ENCODE measurements around the gene NHSL2.

Gene NHSL2

DNA sequence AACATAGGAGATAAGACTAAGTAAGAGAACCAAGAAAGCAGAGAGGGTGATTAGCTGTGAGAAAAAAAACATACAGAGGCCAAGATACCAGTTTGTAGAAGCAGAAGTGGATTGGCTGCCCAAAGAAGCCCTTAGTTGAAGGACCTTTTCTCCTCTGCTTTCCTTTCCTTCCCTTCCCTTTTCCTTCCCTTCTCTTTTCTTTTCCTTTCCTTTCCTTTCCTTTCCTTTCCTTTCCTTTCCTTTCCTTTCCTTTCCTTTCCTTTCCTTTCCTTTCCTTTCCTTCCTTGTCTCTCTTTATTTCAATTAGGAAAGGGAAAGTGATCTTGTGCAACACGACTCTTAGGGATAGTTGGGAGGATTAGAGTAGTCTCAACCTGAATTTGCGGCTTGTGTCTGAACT, 128.2 kb downstream of the NHSL2 start:
- no peak for DNase-seq (ENCODE audit: low spot score)
- TF ChIP-seq, protein P1, sequence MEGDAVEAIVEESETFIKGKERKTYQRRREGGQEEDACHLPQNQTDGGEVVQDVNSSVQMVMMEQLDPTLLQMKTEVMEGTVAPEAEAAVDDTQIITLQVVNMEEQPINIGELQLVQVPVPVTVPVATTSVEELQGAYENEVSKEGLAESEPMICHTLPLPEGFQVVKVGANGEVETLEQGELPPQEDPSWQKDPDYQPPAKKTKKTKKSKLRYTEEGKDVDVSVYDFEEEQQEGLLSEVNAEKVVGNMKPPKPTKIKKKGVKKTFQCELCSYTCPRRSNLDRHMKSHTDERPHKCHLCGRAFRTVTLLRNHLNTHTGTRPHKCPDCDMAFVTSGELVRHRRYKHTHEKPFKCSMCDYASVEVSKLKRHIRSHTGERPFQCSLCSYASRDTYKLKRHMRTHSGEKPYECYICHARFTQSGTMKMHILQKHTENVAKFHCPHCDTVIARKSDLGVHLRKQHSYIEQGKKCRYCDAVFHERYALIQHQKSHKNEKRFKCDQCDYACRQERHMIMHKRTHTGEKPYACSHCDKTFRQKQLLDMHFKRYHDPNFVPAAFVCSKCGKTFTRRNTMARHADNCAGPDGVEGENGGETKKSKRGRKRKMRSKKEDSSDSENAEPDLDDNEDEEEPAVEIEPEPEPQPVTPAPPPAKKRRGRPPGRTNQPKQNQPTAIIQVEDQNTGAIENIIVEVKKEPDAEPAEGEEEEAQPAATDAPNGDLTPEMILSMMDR (IDR thresholded peaks at IDR 0.05; ENCODE audit: borderline replicate concordance, control extremely low read depth, extremely low read depth, insufficient read depth, missing control alignments): no peak
- in situ Hi-C loops (cut with MboI; ENCODE audit: low sequenced_read_pairs, unreplicated experiment): no loop called here

DNA sequence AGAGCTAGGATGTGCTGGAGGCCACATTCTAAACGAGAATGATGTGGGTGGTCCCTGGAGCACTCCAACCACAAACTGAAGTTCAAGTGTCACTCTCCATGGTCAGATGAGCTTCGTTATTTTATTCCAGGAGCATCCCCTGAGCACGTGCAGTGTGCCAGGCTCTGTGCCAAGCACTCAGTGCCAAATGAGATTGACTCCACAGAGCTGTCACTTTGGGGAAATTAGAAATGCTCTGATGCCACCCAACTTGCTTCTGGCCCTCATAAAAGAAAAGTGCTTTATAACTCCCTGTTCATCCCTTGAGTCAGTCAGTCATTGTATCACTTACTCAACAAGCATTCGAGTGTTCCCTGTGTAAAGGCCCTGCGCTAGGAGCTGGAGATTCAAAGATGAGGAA, 129.9 kb downstream of the NHSL2 start:
- TF ChIP-seq, protein P1 (IDR thresholded peaks at IDR 0.05; ENCODE audit: borderline replicate concordance, control extremely low read depth, extremely low read depth, insufficient read depth, missing control alignments): no peak
- no peak for DNase-seq (ENCODE audit: low spot score)
- in situ Hi-C loops (cut with MboI; ENCODE audit: low sequenced_read_pairs, unreplicated experiment): no loop called here

DNA sequence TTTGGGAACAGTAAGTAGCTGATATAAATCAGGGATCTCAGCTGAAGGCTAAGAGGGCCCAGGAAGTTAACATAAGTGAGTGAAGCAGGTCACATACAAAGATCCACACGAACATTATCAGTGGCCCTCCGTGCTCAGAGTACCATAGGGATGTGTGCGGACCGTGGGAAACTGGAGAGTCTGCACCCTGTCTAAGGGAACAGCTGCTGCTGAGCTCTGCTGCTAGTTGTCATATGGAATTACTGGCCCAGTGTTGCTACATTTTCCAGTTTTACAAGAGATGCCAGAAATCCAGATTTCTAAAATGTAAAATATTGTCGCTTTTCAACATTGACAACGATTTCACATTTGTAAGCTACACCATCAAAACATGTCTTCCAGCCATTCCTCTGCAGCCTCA, 130.5 kb downstream of the NHSL2 start:
- TF ChIP-seq, protein P1 (IDR thresholded peaks at IDR 0.05; ENCODE audit: borderline replicate concordance, control extremely low read depth, extremely low read depth, insufficient read depth, missing control alignments): no peak
- DNase-seq (ENCODE audit: low spot score): no peak
- in situ Hi-C loops (cut with MboI; ENCODE audit: low sequenced_read_pairs, unreplicated experiment): no loop called here

DNA sequence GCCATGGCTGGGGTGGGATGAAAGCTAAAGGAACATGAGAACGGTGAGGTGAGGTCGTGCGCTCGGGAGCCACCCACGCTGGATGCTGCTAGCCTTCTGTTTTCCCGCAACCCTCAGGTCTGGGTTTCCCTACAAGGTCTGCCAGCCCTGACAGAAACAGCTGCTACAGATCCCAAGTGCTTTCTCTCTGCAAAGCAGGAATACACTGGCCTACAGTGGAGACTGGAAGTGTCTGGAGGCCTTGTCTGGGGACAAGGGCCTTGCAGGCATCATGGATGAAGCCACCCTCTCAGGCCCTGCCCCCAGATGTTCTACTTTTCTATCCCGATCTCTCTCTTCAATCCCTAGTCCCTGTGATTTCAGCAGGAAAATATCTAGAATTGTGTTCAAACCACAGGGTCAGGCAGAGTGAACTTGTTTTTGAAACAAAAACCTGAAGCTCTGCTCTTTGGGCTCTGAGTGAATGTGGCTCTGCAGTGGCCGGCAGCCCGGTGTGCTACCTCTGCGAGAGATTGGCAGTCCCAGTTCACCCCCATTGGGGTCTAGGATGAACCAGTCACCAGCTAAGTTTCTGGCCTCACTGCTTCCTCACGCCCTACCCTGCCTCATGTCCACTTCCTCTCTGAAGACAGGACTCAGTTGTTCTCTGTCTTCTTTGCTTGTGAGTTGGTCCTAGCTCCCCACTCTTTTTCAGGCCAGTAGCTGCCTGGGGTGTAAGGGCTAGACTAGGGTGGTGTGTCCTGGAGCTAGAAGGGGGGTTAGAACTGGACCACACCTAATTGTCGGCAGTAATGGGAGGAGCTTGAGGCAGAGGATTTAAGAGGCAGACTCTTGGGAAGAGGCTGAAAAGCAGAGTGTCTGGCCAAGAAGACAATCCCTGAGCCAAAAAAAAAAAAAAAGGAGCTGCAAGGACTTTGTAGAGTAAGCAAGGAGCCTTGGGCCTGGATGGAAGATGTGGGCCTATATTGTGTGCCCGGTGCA, 131.5 kb downstream of the NHSL2 start:
- in situ Hi-C loops (cut with MboI; ENCODE audit: low sequenced_read_pairs, unreplicated experiment): no loop called here
- TF ChIP-seq, protein P1 (IDR thresholded peaks at IDR 0.05; ENCODE audit: borderline replicate concordance, control extremely low read depth, extremely low read depth, insufficient read depth, missing control alignments): no peak
- DNase-seq (ENCODE audit: low spot score): no peak

DNA sequence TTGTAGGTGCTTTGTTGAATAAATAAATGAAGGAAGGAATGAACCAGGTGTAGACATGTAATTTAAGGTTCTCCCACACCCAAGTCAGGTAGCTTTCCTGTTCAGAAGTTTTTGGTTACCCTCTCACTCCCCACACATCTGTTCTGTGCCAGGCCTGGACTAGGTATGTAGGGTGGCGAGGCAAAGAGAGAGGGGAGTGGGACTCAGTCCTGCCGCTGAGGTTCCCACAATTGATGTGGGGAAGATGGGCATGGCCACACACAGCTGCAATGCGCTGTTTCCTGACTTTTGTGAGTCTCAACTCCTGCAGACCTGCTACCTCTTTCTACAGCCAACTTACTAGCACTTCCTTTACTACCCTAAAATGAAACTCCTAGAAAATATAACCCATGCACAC, 132.2 kb downstream of the NHSL2 start:
- TF ChIP-seq, protein P1 (IDR thresholded peaks at IDR 0.05; ENCODE audit: borderline replicate concordance, control extremely low read depth, extremely low read depth, insufficient read depth, missing control alignments): no peak
- no peak for DNase-seq (ENCODE audit: low spot score)
- in situ Hi-C loops (cut with MboI; ENCODE audit: low sequenced_read_pairs, unreplicated experiment): no loop called here

DNA sequence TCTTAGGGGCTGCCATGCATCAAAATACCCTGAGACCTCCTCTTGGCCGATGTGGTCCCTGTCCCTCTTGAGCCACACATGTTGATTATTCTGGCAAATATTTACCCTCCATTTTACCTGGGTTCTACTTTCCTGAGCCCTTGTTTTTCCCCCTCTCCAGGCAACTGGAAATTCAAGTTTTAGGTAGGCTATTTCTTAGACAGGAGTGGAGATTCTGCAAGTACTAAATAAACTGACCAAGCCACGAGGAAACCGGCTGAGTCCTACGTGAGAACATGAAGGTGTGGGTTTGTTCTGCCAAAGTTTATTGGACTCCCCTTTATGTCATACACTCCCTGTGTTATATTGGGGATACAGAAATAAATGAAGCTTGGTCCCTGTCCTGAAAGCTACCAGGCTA, 133.0 kb downstream of the NHSL2 start:
- TF ChIP-seq, protein P1 (IDR thresholded peaks at IDR 0.05; ENCODE audit: borderline replicate concordance, control extremely low read depth, extremely low read depth, insufficient read depth, missing control alignments): no peak
- in situ Hi-C loops (cut with MboI; ENCODE audit: low sequenced_read_pairs, unreplicated experiment): no loop called here
- no peak for DNase-seq (ENCODE audit: low spot score)
